ENCODE measurements around the gene CTSC. TPM values are rescaled to one million over a fixed set of nuclear protein-coding genes. Genes with fewer than 3 reads are reported as not detected.

CTSC gene
- total and polyA plus RNA-seq, 2 of the 13 experiments (the other 11 are each of a cell fraction or from before 2014, with no cell fraction given), result 144 to 210 TPM

DNA sequence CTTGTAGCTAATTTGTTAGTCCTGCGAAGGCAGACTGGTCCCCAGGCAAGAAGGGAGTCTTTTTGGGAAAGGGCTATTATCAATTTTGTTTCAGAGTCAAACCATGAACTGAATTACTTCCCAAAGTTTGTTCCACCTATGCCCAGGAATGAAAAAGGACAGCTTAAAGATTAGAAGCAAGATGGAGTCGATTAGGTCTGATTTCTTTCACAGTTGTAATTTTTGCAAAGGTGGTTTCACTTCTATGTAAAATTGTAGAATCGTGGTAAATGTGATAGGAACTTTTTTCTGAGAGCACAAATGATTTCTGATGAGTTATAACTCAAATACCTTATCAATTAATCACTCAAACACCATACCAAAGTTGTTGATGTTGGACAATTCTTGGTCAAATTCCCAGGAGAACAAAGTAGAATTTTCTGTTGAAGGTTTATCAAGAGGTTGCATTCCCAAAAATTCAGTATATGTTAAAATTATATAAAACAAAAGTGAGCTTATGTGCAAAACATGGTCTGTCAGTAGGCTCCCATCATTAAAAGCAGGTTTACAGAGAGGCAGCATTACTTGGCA, 2.9 kb upstream of the CTSC start:
- Histone ChIP-seq H3K27me3 (ENCODE audit: control insufficient read depth in 1 of 2, insufficient read depth in 2 of 2, low read length in 2 of 2) (no peaks in the 10 kb centered on the region; a peak in 1 of 5 replicates), H3K9me3 (ENCODE audit: low read length) (no peaks in the 10 kb centered on the region), H3K4me3 (replicated peaks in 1 of 3; ENCODE audit: insufficient read depth in 1 of 3, low read depth in 2 of 3, low read length in 3 of 3) (no peak overlapping the region), H3K4me2 (ENCODE audit: low read depth, low read length) (no peak overlapping the region), H3K79me2 (ENCODE audit: insufficient read depth, low read length) (peaks cover 10% of the 10 kb centered on the region), H3K9ac (ENCODE audit: insufficient read depth, low read depth, low read length) (no peak overlapping the region), H2AFZ (ENCODE audit: low read length) (no peak overlapping the region), H3K36me3 (replicated peaks in 1 of 2; ENCODE audit: control insufficient read depth in 1 of 2, insufficient read depth in 2 of 2, low read length in 2 of 2) (no peaks in the 10 kb centered on the region), H4K20me1 (ENCODE audit: insufficient read depth, low read length) (no peaks in the 10 kb centered on the region), H3K27ac (ENCODE audit: extremely low read length, insufficient read depth, low read length) (no peak overlapping the region), H3K4me1 (ENCODE audit: insufficient read depth, low read length) (peaks cover 16% of the 10 kb centered on the region)
- BruUV-seq (replicated peaks), result no TSS peak
- intact Hi-C loops (cut with micrococcal nuclease; ENCODE audit: unreplicated experiment) (no loop called here), in situ Hi-C loops (cut with HindIII; ENCODE audit: extremely low pct_ligation_motif_present, low pct_unique_long_range_greater_than_20kb) (no loop called here)
- no peak for TF ChIP-seq SMAD9 (CRISPR knock-in tag; IDR thresholded peaks at IDR 0.05)
- TF ChIP-seq, protein P1, sequence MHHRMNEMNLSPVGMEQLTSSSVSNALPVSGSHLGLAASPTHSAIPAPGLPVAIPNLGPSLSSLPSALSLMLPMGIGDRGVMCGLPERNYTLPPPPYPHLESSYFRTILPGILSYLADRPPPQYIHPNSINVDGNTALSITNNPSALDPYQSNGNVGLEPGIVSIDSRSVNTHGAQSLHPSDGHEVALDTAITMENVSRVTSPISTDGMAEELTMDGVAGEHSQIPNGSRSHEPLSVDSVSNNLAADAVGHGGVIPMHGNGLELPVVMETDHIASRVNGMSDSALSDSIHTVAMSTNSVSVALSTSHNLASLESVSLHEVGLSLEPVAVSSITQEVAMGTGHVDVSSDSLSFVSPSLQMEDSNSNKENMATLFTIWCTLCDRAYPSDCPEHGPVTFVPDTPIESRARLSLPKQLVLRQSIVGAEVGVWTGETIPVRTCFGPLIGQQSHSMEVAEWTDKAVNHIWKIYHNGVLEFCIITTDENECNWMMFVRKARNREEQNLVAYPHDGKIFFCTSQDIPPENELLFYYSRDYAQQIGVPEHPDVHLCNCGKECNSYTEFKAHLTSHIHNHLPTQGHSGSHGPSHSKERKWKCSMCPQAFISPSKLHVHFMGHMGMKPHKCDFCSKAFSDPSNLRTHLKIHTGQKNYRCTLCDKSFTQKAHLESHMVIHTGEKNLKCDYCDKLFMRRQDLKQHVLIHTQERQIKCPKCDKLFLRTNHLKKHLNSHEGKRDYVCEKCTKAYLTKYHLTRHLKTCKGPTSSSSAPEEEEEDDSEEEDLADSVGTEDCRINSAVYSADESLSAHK (CRISPR knock-in tag; IDR thresholded peaks at IDR 0.05; ENCODE audit: borderline replicate concordance), result no peak
- no peak for TF ChIP-seq HDAC6 (IDR thresholded peaks at IDR 0.05; ENCODE audit: low read depth, low read length)
- TF ChIP-seq ZFP82 (CRISPR knock-in tag; IDR thresholded peaks at IDR 0.05; ENCODE audit: borderline replicate concordance), result no peak
- no peak for TF ChIP-seq SALL1 (CRISPR knock-in tag; IDR thresholded peaks at IDR 0.05)
- no peak for TF ChIP-seq ZNF468 (CRISPR knock-in tag; IDR thresholded peaks at IDR 0.05)
- TF ChIP-seq ZNF383 (CRISPR knock-in tag; IDR thresholded peaks at IDR 0.05; ENCODE audit: borderline replicate concordance), result no peak
- no peak for TF ChIP-seq ZNF205 (CRISPR knock-in tag; IDR thresholded peaks at IDR 0.05)
- no peak for TF ChIP-seq LCORL (IDR thresholded peaks at IDR 0.05)
- no peak for TF ChIP-seq LCORL (CRISPR knock-in tag; IDR thresholded peaks at IDR 0.05)
- no peak for TF ChIP-seq ISL2 (CRISPR knock-in tag; IDR thresholded peaks at IDR 0.05)
- TF ChIP-seq GATA4 (IDR thresholded peaks at IDR 0.05; ENCODE audit: borderline replicate concordance, low read depth), result no peak
- no peak for TF ChIP-seq ZFY (CRISPR knock-in tag; IDR thresholded peaks at IDR 0.05)
- no peak for TF ChIP-seq RCOR2 (CRISPR knock-in tag; IDR thresholded peaks at IDR 0.05)
- TF ChIP-seq ZNF274 (CRISPR knock-in tag; IDR thresholded peaks at IDR 0.05), result no peak
- TF ChIP-seq ZNF788 (CRISPR knock-in tag; IDR thresholded peaks at IDR 0.05; ENCODE audit: borderline replicate concordance), result no peak
- TF ChIP-seq, protein P2, sequence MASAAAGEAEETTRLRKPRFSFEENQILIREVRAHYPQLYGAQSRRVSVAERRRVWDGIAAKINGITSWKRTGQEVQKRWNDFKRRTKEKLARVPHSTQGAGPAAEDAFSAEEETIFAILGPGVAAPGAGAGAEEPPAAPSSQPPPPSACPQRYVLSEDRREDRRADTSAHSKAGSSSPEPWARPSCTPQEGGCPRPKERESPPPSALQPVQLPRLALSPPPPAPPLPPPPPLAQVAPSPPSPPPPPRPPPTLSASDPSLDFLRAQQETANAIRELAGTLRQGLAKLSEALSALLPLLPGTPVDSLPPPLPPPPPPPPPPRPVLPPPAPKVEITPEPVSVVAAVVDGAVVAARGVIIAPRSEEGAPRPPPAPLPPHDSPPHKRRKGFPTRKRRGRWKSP (CRISPR knock-in tag; IDR thresholded peaks at IDR 0.05), result no peak
- TF ChIP-seq, protein P3, sequence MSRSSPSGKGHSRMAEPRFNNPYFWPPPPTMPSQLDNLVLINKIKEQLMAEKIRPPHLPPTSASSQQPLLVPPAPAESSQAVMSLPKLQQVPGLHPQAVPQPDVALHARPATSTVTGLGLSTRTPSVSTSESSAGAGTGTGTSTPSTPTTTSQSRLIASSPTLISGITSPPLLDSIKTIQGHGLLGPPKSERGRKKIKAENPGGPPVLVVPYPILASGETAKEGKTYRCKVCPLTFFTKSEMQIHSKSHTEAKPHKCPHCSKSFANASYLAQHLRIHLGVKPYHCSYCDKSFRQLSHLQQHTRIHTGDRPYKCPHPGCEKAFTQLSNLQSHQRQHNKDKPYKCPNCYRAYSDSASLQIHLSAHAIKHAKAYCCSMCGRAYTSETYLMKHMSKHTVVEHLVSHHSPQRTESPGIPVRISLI (CRISPR knock-in tag; IDR thresholded peaks at IDR 0.05; ENCODE audit: borderline replicate concordance), result no peak
- TF ChIP-seq, protein P4, sequence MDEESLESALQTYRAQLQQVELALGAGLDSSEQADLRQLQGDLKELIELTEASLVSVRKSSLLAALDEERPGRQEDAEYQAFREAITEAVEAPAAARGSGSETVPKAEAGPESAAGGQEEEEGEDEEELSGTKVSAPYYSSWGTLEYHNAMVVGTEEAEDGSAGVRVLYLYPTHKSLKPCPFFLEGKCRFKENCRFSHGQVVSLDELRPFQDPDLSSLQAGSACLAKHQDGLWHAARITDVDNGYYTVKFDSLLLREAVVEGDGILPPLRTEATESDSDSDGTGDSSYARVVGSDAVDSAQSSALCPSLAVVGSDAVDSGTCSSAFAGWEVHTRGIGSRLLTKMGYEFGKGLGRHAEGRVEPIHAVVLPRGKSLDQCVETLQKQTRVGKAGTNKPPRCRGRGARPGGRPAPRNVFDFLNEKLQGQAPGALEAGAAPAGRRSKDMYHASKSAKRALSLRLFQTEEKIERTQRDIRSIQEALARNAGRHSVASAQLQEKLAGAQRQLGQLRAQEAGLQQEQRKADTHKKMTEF (CRISPR knock-in tag; IDR thresholded peaks at IDR 0.05), result no peak
- POLR2A ChIA-PET, result no interaction called here
- CTCF ChIA-PET (ENCODE audit: low intra/inter-chr PET ratio, low total read pairs), result no interaction called here
- ATAC-seq, result no peak
- 52% methylated on average over 3 of the region's 3 CpGs for WGBS (ENCODE audit: low lambda C conversion rate)
- no peak for FAIRE-seq
- no peak for DNase-seq (ENCODE audit: low spot score)
